Effector memory CD4-positive, alpha-beta T cell (primary cell): ENCODE data around the gene INHBC.
"Not testable (repeated sequence)": the region's sequence is repeated elsewhere in the genome, so short reads cannot be mapped to it uniquely, and the experiment has no call there.

Source experiments
- DNase-seq, 3 donors: peaks; one replicate each; pipeline ENCODE4 v3.0.0-alpha.2; 2020
- H3K27ac ChIP-seq: 2 replicates; pipeline ENCODE4 v1.7.0; 2013; ENCODE audit warnings: mild to moderate bottlenecking, low read length, moderate library complexity; ENCODE audit not compliant: insufficient read depth, poor library complexity, severe bottlenecking
- H3K27me3 ChIP-seq: replicated peaks from 2 replicates; pipeline ENCODE4 v1.7.0; 2013; ENCODE audit warnings: mild to moderate bottlenecking, low read length; ENCODE audit not compliant: insufficient read depth, control insufficient read depth, poor library complexity, severe bottlenecking
- H3K36me3 ChIP-seq: 2 replicates; pipeline ENCODE4 v1.7.0; 2013; ENCODE audit warnings: mild to moderate bottlenecking, low read length, moderate library complexity; ENCODE audit not compliant: control insufficient read depth, insufficient read depth
- H3K4me1 ChIP-seq: 2 replicates; pipeline ENCODE4 v1.7.0; 2013; ENCODE audit warnings: low read length, mild to moderate bottlenecking; ENCODE audit not compliant: control insufficient read depth, insufficient read depth, poor library complexity, severe bottlenecking
- H3K4me3 ChIP-seq: 2 replicates; pipeline ENCODE4 v1.7.0; 2013; ENCODE audit warnings: low read length, low read depth, mild to moderate bottlenecking; ENCODE audit not compliant: insufficient read depth, poor library complexity, severe bottlenecking
- H3K9me3 ChIP-seq: 2 replicates; pipeline ENCODE4 v1.7.0; 2013; ENCODE audit warnings: mild to moderate bottlenecking, low read length, moderate library complexity; ENCODE audit not compliant: control insufficient read depth

The INHBC gene

GRCh38 chr12:57402156-57402555 is 32.4 kb upstream of the INHBC start:
- H3K4me1 ChIP-seq = not testable (repeated sequence)

GRCh38 chr12:57404966-57405640 is 29.5 kb upstream of the INHBC start:
- Histone ChIP-seq H3K4me3 (no peak overlapping the region), H3K27ac (no peak overlapping the region), H3K36me3 (no peaks in the 10 kb centered on the region), H3K27me3 (no peaks in the 10 kb centered on the region), H3K9me3 (no peaks in the 10 kb centered on the region), H3K4me1 (no peaks in the 10 kb centered on the region)
- no peak for DNase-seq

More at GRCh38 chr12:57402156-57402555, 32.4 kb upstream of the INHBC start:
- H3K27me3 ChIP-seq, H3K36me3 ChIP-seq, DNase-seq, H3K4me3 ChIP-seq, H3K9me3 ChIP-seq, H3K27ac ChIP-seq: not testable (repeated sequence)

- DNase-seq = no peak
- Histone ChIP-seq H3K27ac (no peak overlapping the region), H3K4me1 (no peaks in the 10 kb centered on the region), H3K4me3 (no peak overlapping the region), H3K27me3 (no peaks in the 10 kb centered on the region), H3K9me3 (no peaks in the 10 kb centered on the region), H3K36me3 (no peaks in the 10 kb centered on the region)
Measured at GRCh38 chr12:57410534-57410933, 24.1 kb upstream of the INHBC start.

- not testable (repeated sequence) for DNase-seq, H3K4me3 ChIP-seq, H3K36me3 ChIP-seq, H3K27ac ChIP-seq, H3K4me1 ChIP-seq, H3K9me3 ChIP-seq, H3K27me3 ChIP-seq
Measured at GRCh38 chr12:57414160-57414559, 20.4 kb upstream of the INHBC start.

GRCh38 chr12:57415088-57415487 is 19.5 kb upstream of the INHBC start:
- no peak for DNase-seq
- Histone ChIP-seq H3K36me3 (no peaks in the 10 kb centered on the region), H3K27ac (no peak overlapping the region), H3K4me3 (no peak overlapping the region), H3K9me3 (no peaks in the 10 kb centered on the region), H3K4me1 (no peaks in the 10 kb centered on the region), H3K27me3 (no peaks in the 10 kb centered on the region)

- Histone ChIP-seq H3K27ac (no peak overlapping the region), H3K27me3 (no peaks in the 10 kb centered on the region), H3K4me1 (no peaks in the 10 kb centered on the region), H3K4me3 (no peak overlapping the region), H3K36me3 (no peaks in the 10 kb centered on the region), H3K9me3 (no peaks in the 10 kb centered on the region)
- DNase-seq = no peak
Measured at GRCh38 chr12:57416039-57416996, 18.3 kb upstream of the INHBC start.

GRCh38 chr12:57418255-57418654 is 16.3 kb upstream of the INHBC start:
- no peak overlapping the region for H3K4me3 ChIP-seq
- peaks cover 6% of the 10 kb centered on the region for H3K36me3 ChIP-seq
- no peak for DNase-seq
- no peaks in the 10 kb centered on the region for H3K27me3 ChIP-seq
- no peaks in the 10 kb centered on the region for H3K9me3 ChIP-seq
- H3K4me1 ChIP-seq = no peaks in the 10 kb centered on the region
- H3K27ac ChIP-seq = no peak overlapping the region

- Histone ChIP-seq H3K36me3 (peaks cover 9% of the 10 kb centered on the region), H3K4me1 (no peaks in the 10 kb centered on the region), H3K4me3 (no peak overlapping the region), H3K27ac (no peak overlapping the region), H3K27me3 (no peaks in the 10 kb centered on the region), H3K9me3 (no peaks in the 10 kb centered on the region)
- no peak for DNase-seq
Measured at GRCh38 chr12:57419495-57419894, 15.1 kb upstream of the INHBC start.

- no peak for DNase-seq
- H3K27ac ChIP-seq = no peak overlapping the region
- H3K36me3 ChIP-seq = peaks cover 9% of the 10 kb centered on the region
- no peaks in the 10 kb centered on the region for H3K9me3 ChIP-seq
- H3K27me3 ChIP-seq = no peaks in the 10 kb centered on the region
- H3K4me3 ChIP-seq = no peak overlapping the region
- H3K4me1 ChIP-seq = no peaks in the 10 kb centered on the region
Measured at GRCh38 chr12:57420482-57420881, 14.1 kb upstream of the INHBC start.

GRCh38 chr12:57426948-57427347 is 7.6 kb upstream of the INHBC start:
- not testable (repeated sequence) for H3K36me3 ChIP-seq, H3K4me3 ChIP-seq, DNase-seq, H3K27me3 ChIP-seq, H3K27ac ChIP-seq, H3K9me3 ChIP-seq
- peaks cover 13% of the 10 kb centered on the region for H3K4me1 ChIP-seq
